H1 (cell line): ENCODE results near the gene NOS1AP. TPM values are rescaled to one million over a fixed set of nuclear protein-coding genes. Genes with fewer than 3 reads are reported as not detected.

Source experiments
- BACH1 ChIP-seq: IDR thresholded peaks from 2 replicates; pipeline ENCODE4 v1.6.1; 2012; ENCODE audit warnings: low read length, improper control_type of control experiment
- CHD7 ChIP-seq: fragments of 300-600 bp; sonication (generic); IDR thresholded peaks from 2 replicates; pipeline ENCODE4 v1.7.1; 2012; ENCODE audit warnings: low read length, moderate library complexity, mild to moderate bottlenecking, inconsistent platforms; ENCODE audit not compliant: insufficient replicate concordance
- CREB1 ChIP-seq: IDR thresholded peaks from 2 replicates; pipeline ENCODE4 v1.6.1; 2012; ENCODE audit warnings: inconsistent platforms
- E2F6 ChIP-seq: IDR thresholded peaks from 2 replicates; pipeline ENCODE4 v1.6.1; 2012; ENCODE audit warnings: inconsistent platforms
- GABPA ChIP-seq: IDR thresholded peaks from 2 replicates; pipeline ENCODE4 v1.6.1; 2011; ENCODE audit warnings: mild to moderate bottlenecking, low read length, moderate library complexity, borderline replicate concordance; ENCODE audit not compliant: insufficient read depth
- KDM1A ChIP-seq: fragments of 200-600, 300-600 bp; sonication (generic); IDR thresholded peaks from 2 replicates; pipeline ENCODE4 v1.7.1; 2016; ENCODE audit warnings: mild to moderate bottlenecking, low read length, borderline replicate concordance
- NANOG ChIP-seq: IDR thresholded peaks from 2 replicates; pipeline ENCODE4 v1.6.1; 2011; ENCODE audit warnings: low read length, low read depth, mild to moderate bottlenecking, inconsistent platforms; ENCODE audit not compliant: insufficient read depth, poor library complexity, severe bottlenecking
- SP4 ChIP-seq: IDR thresholded peaks from 2 replicates; pipeline ENCODE4 v1.6.1; 2012; ENCODE audit warnings: low read length, inconsistent platforms
- SUZ12 ChIP-seq: fragments of 200-600 bp; sonication (generic); IDR thresholded peaks from 2 replicates; pipeline ENCODE4 v1.6.1; 2012; ENCODE audit warnings: mild to moderate bottlenecking, inconsistent platforms, low read length, moderate library complexity, mixed read lengths
- ZNF274 ChIP-seq: IDR thresholded peaks from 2 replicates; pipeline ENCODE4 v1.7.0; 2012; ENCODE audit warnings: low read length, borderline replicate concordance; ENCODE audit errors: extremely low read depth
- polyA plus RNA-seq, 7 experiments: library from polyadenylated mRNA; depleted of rRNA in 3 of 7; stranded (reverse) in 5 of 7; unstranded in 2 of 7; fragments of >200 nt in 5 of 7; fragments of 200-250 nt in 2 of 7; gene quantifications; 1 replicate in 5 of 7; 2 replicates in 1 of 7; 4 replicates in 1 of 7; pipeline versions ENCODE4 v1.2.1 to v1.2.3, GENCODE V29; 2011 to 2013; ENCODE audit warnings: missing spikeins in 2 of 7, mixed read lengths in 2 of 7
- total RNA-seq: library from RNA; stranded (reverse); fragmentation: NEBNext Ultra II Directional; extraction: Animal tissue kit (Norgen Biotek cat#: 25700); gene quantifications from 2 replicates; pipeline ENCODE4 v1.2.1, GENCODE V29; 2021

The NOS1AP gene
- total and polyA plus RNA-seq, 2 of the 8 experiments (the other 6 are each of a cell fraction or from before 2014, with no cell fraction given): 2.4 to 12.1 TPM

GRCh38 chr1:162363823-162364222 lies 294.3 kb downstream of the NOS1AP start (continued):
- TF ChIP-seq CHD7 (no peak), CREB1 (no peak), GABPA (no peak), BACH1 (no peak), NANOG (no peak), ZNF274 (no peak), E2F6 (no peak), SUZ12 (no peak), KDM1A (no peak), SP4 (no peak)
